C4-2B (cell line): Measurements from ENCODE around the gene DTX1.

Source experiments
- H3K27ac ChIP-seq: fragments of 450-650 bp; 2 replicates; pipeline ENCODE4 v1.5.1; 2017
- ZFX ChIP-seq: fragments of 450-650 bp; IDR thresholded peaks from 2 replicates; pipeline ENCODE4 v1.6.1; 2017
- TF ChIP-seq, protein P1 (sequence below): fragments of 450-650 bp; conservative IDR thresholded peaks from 2 replicates; pipeline ENCODE4 v1.5.1; 2017; ENCODE audit warnings: mild to moderate bottlenecking

DTX1 gene

DNA sequence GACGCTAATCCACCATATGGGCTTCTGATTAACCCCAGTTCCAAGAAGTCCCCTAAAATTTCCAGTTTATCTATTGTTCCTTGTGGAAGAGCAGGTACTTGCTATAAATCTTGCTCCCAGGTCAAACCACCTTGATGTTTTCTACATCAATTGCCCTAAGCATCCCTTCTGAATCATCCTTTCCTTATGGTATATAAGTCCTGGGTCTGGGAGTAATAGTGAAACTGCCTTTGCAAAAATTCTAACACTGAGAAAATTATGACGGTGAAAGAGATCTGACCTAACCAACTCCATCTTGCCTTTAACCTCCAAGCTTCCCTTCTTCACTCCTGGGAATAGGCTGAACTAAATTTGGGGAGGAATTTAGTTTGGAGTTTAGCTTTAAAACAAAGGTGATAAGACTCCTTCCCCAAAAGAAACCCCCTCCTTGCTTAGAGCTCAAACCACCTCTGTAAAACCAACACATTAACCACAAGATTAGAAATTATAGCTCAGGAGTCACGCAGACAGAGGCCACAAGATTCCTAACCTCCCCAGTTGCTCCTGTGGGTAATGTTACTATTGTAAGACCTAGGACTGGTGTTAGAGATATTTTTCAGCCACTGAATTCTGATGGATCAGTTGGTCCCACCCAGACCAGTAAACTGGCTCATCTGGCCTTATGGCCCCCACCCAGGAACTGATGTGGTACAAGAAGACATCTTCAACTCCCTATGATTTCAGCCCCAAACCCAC is 33.8 kb upstream of the DTX1 start:
- H3K27ac ChIP-seq, result no peak overlapping the region
- TF ChIP-seq, protein P1, sequence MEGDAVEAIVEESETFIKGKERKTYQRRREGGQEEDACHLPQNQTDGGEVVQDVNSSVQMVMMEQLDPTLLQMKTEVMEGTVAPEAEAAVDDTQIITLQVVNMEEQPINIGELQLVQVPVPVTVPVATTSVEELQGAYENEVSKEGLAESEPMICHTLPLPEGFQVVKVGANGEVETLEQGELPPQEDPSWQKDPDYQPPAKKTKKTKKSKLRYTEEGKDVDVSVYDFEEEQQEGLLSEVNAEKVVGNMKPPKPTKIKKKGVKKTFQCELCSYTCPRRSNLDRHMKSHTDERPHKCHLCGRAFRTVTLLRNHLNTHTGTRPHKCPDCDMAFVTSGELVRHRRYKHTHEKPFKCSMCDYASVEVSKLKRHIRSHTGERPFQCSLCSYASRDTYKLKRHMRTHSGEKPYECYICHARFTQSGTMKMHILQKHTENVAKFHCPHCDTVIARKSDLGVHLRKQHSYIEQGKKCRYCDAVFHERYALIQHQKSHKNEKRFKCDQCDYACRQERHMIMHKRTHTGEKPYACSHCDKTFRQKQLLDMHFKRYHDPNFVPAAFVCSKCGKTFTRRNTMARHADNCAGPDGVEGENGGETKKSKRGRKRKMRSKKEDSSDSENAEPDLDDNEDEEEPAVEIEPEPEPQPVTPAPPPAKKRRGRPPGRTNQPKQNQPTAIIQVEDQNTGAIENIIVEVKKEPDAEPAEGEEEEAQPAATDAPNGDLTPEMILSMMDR, result no peak
- no peak for TF ChIP-seq ZFX

DNA sequence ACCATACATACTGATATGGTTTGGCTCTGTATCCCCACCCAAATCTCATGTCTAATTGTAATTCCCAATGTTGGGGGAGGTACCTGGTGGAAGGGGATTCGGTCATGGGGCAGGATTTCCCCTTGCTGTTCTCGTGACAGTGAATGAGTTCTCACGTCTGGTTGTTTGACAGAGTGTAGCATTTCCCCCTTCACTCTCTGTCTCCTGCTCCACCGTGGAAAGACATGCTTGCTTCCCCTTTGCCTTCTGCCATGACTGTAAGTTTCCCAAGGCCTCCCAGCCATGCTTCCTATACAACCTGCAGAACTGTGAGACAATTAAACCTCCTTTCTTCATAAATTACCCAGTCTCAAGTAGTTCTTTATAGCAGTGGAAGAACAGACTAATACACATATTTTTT is 28.8 kb upstream of the DTX1 start:
- TF ChIP-seq ZFX, result no peak
- TF ChIP-seq, protein P1, result no peak
- no peak overlapping the region for H3K27ac ChIP-seq

DNA sequence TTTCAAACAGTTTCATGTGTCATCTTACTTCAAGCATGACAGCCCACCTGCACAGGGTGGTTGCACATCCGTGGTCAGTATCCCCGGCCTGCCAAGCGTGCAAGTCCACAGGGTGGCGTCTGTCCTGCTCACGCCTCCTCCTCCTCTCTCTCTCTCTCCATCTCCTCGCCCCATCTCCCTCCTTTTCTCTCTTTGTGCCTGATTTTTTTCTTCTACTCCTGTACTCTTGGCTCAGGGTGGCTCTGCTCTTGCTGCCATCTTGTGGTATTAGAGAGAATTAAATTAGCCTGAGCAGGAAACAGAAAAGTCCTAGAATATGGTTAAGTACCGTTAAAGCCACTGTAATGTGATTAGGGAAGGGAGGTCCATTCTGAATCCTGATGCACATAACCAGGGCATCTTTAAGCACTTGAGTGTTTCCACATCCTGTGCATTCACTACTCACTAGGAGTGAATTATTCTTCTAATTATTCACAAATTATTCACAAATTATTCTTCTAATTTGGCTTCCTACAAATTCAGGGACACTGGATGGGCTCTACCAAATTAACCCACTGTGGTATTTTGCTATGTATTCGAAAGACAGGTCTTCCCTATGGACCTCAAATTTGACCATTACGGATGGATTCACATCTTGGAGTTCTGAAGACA is 25.5 kb upstream of the DTX1 start:
- no peak overlapping the region for H3K27ac ChIP-seq
- TF ChIP-seq ZFX, result no peak
- TF ChIP-seq, protein P1, result peak; percentile 82

DNA sequence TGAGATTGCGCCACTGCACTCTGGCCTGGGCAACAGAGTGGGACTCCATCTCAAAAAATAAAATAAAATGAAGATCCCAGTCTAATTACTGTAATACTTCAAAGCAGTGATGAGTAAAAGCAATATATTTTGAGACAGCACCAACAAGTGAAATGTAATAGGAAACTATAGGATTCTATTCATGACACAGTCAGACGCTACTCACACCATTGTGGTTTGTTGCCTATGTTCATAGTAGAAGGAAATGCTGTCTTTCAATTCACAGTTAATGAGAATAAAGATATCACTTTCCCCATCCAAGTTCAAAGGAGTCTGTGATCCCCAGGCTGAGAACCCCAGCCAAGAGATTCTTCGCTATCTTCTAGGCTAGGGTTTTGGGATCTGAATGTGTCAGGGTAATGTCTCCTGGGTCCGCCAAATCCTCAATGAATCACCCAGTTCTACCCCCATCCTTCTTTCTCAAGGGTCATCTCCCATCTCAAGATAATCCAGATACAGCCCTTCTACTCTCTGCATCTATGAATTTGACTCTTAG is 16.6 kb upstream of the DTX1 start:
- TF ChIP-seq, protein P1, result no peak
- TF ChIP-seq ZFX, result no peak
- no peak overlapping the region for H3K27ac ChIP-seq

DNA sequence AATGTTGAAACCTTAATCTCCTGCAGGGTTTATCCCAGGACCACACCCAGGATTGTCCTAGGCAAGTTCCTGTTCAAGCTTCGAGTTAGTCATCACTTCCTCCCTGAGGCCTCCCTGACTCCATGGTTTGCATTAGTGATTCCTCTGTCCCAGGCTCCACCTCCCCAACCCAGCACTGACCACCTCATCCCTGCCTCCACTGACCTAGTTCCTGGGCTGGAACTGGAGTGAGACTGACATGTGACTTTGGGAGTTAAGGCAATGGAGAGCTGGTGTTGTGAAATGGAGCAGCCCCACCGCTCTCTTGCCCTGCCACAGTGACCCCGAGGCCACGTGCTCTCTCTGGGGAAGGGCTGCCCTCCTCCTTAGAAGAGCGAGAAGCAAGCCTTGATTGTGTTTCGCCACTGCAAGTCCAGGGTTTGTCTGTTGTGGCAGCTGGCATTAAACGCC is 15.8 kb upstream of the DTX1 start:
- H3K27ac ChIP-seq, result no peak overlapping the region
- no peak for TF ChIP-seq ZFX
- TF ChIP-seq, protein P1, result no peak

DNA sequence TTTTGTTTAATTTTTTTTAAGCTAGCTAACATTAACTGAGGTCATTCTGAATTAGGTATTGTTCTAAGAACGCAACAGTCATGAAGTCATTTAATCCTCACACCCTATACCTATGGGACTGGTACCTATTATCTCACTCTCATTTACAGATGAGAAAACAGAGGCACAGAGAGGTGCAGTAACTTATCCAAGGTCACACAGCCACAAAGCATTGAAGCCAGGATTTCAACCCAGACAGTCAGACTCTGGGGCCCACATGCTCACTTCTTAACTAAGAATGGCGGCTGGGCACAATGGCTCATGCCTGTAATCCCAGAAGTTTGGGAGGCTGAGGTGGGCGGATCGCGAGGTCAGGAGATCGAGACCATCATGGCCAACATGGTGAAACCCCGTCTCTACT is 15.0 kb upstream of the DTX1 start:
- no peak for TF ChIP-seq ZFX
- TF ChIP-seq, protein P1, result no peak
- H3K27ac ChIP-seq, result no peak overlapping the region

DNA sequence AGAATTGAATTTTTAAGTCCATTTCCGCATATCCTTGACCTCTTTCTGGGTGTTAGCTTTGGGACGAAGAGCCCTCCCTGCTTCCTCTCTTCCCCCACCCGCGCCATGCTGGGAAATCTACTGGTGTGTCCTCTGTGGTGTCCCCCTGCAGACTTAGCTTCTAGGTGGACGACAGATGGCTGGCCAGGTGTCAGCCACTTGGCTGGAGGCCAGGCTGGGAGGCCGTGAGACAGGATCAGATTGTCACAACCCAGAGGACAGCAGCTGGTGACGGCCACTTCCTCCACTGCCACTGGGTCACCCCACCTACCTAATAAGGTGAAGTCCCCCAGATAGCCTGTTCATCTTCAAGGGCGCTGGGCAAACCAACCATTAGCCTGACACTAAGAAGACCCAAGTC is 13.3 kb upstream of the DTX1 start:
- no peak overlapping the region for H3K27ac ChIP-seq
- TF ChIP-seq, protein P1, result no peak
- TF ChIP-seq ZFX, result no peak
